ENCODE data around the gene NDST1.
"Not testable (repeated sequence)": the region's sequence is repeated elsewhere in the genome, so short reads cannot be mapped to it uniquely, and the experiment has no call there.

The NDST1 gene

GRCh38 chr5:150508277-150508640 is 328 bp downstream of the NDST1 start:
- no peak for DNase-seq (ENCODE audit: low read depth in 3 of 3)

- DNase-seq (ENCODE audit: low read depth in 3 of 3), result no peak
Observed at GRCh38 chr5:150508828-150509227, 897 bp downstream of the NDST1 start.

GRCh38 chr5:150509992-150510391 is 2.1 kb downstream of the NDST1 start:
- no peak for DNase-seq (ENCODE audit: low read depth in 3 of 3)

DNA sequence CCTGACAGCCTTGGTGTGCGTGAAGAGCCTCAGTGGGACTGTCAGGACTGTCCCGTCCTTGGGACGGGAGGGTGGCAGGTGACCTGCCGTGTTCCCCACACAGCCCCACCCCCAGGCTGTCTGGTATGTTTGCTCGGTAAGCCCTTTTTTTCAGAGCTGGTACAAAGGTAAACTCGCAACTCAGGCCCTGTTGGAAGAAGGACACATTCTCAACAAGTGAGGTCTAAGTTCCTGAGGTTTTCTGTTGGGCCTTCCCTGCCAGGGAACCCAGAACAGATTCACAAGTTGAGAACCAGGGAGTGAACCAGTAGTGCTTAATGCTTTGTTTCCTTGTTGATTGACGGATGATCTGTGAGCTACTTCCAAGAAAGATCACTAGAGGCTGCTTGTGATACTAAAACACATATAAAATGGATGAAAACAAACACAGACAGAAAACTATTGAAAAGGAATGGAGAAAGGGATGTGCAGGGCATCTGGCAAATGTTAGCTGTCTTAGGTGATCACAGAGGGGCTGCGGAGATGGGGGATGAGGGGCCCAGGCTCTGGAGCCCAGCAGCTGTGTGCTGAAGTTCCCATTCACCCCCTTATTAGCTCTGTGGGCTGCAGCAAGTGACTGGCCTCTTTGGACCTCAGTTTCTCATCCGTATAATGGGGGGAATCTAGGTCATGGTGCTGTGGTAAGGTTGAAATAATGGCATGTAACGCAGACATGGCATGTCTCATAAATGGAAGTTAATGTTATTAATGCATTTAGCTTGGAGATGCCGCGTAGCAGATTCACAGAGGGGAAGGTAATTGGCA is 2.7 kb downstream of the NDST1 start:
- no peak for DNase-seq (ENCODE audit: low read depth in 3 of 3)

- no peak for DNase-seq (ENCODE audit: low read depth in 3 of 3)
Observed at GRCh38 chr5:150511578-150512367, 3.8 kb downstream of the NDST1 start.

DNA sequence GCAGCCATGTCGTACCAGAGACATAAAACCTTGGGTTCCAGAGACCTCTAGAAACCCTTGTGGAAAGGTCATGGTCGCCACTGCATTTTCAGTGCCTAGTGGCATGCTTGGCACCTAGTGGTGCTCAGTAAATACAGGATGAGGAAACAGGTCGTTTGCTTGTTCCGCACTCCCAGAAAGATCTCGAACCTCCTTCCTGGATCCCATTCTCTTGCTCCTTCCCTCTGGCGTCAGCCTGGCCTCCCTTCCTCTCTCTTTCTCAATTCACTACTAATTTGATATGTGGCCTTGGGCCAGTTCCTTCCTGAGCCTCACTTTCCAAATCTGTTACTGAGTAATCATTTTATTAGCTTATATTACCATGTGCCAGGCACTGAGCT is 4.4 kb downstream of the NDST1 start:
- no peak for DNase-seq (ENCODE audit: low read depth in 3 of 3)

DNA sequence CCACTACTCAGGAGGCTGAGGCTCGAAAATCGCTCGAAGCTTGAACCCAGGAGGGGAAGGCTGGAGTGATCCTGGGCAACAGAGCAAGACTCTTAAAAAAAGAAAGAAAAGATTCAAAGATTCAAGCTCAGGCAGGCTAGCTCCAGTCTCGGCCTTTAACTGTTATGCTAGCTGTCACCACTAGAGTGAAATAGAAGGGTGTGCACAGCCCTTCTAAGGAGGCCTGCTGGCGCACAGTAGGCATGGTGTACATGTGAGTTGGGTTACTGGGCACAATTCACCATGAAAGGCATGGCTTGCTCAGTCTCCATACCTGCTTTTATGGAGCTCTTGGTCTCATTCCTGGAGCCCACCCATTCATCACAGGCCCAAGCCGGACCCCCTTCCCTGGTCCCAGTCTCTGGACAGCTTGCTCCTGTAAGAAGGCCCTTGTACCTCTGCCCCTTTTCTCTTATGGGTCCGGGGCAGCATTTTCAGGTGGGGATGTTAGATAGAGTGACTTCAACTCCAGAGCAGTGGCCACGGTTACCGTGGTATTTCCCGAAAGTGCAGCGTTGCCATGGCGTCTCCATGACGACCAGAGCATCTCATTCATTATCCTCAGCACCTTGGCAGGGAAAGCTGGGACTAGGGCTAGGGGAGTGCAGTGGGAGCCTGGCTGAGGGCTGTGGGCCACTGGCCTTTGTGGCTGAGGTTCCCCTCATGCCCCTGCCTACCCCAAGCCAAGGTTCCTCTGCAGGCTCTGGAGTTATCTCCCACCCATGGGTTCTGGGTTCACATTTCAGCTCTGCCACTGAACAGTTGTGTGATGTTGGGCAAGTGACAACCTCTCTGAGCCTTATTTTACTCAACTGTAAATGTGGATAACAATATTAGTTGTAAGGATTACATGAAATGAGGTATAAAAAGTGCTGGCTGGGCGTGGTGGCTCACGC is 5.7 kb downstream of the NDST1 start:
- DNase-seq (ENCODE audit: low read depth in 3 of 3), result no peak

GRCh38 chr5:150514708-150515211 is 6.8 kb downstream of the NDST1 start:
- no peak for DNase-seq (ENCODE audit: low read depth in 3 of 3)

DNA sequence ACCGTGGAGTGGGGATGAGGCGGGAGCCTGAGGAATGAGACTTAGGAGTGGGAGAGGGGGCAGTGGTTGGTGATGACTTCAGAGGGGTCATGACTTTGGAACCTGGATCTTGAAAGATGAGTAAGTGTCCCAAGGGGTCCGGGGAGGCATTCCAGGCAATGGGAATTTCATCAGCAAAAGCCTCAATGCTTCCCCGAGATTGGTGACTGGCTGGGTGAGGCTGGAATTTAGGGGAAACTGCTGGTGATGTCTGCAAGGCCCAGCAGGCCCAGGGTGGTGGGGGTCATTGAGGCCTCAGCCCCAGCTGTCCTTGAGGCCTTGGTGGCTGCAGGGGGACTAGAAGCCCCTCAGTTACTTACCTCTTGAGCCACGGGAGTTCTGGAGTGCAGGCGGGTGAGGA is 7.5 kb downstream of the NDST1 start:
- no peak for DNase-seq (ENCODE audit: low read depth in 3 of 3)

GRCh38 chr5:150516011-150516410 is 8.1 kb downstream of the NDST1 start:
- DNase-seq (ENCODE audit: low read depth in 3 of 3), result no peak

DNA sequence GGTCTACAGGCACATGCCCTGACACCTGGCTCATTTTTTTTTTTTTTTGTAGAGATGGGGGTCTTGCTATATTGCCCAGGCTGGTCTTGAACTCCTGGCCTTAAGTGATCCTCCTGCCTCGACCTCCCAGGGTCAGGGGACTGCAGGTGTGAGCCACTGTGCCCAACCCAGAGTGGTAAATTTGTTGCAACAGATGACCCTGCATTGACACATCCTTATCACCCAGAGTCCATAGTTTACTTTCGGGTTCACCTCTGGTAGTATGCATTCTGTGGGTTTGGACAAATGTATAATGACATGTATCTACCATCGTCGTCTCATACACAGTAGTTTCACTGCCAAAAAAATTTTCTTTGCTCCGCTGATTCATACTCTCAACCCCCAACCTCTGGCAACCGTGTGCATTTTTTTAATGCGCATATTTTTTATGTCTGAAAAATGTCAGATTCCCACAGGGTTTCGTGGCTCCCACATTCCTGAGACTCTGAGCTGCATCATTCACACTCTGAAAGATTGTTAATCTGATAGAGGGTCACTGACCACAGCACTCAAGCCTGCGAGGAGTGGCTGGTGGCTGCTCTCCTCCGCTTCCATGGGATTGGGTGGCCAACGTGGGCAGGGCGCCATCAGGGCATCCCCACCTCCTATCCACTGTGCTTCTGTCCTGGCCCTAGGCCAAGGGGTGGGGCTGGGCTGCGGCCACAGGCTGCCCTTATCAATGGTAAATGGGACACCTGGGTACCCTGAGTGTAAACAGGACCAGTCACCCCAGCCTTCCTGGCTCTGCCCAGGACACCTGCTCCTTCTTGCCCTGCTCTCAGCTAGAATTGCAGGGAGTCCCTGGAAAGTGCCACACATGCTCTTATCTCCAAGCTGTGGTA is 9.6 kb downstream of the NDST1 start:
- DNase-seq (ENCODE audit: low read depth in 3 of 3), result no peak

GRCh38 chr5:150518712-150519559 is 11.0 kb downstream of the NDST1 start:
- not testable (repeated sequence) for DNase-seq (ENCODE audit: low read depth in 3 of 3)

- DNase-seq (ENCODE audit: low read depth in 3 of 3), result no peak
Observed at GRCh38 chr5:150519560-150519945, 11.6 kb downstream of the NDST1 start.

DNA sequence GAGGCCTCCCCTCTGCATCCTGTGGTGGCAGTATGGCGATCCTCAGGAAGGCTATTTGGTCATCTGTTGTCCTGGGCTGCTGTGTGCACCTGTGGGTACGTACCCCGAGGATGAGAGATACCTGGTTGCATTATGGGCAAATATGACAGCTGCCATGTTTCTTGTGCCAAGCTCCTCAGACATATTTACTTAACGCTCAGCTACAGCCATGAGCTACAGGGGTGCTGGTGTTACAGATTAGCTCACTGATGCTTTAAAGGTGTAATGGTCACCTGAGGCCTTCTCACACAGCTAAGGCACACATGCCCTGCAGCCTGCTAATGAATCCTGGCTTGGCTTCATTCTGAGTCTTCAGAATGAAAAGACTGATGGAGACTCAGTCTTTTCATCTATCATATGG is 12.0 kb downstream of the NDST1 start:
- no peak for DNase-seq (ENCODE audit: low read depth in 3 of 3)

GRCh38 chr5:150520747-150521521 is 13.0 kb downstream of the NDST1 start:
- no peak for DNase-seq (ENCODE audit: low read depth in 3 of 3)

GRCh38 chr5:150521522-150521817 is 13.5 kb downstream of the NDST1 start:
- no peak for DNase-seq (ENCODE audit: low read depth in 3 of 3)

- DNase-seq (ENCODE audit: low read depth in 3 of 3), result no peak
Observed at GRCh38 chr5:150521939-150522503, 14.1 kb downstream of the NDST1 start.

GRCh38 chr5:150522504-150523414 is 14.8 kb downstream of the NDST1 start:
- no peak for DNase-seq (ENCODE audit: low read depth in 3 of 3)
